ENCODE measurements around the gene UGT1A7.

GRCh38 chr2:233671290-233672161 is 10.2 kb upstream of the UGT1A7 start, which contains the start of gene UGT1A9:
- TF ChIP-seq, protein P1, sequence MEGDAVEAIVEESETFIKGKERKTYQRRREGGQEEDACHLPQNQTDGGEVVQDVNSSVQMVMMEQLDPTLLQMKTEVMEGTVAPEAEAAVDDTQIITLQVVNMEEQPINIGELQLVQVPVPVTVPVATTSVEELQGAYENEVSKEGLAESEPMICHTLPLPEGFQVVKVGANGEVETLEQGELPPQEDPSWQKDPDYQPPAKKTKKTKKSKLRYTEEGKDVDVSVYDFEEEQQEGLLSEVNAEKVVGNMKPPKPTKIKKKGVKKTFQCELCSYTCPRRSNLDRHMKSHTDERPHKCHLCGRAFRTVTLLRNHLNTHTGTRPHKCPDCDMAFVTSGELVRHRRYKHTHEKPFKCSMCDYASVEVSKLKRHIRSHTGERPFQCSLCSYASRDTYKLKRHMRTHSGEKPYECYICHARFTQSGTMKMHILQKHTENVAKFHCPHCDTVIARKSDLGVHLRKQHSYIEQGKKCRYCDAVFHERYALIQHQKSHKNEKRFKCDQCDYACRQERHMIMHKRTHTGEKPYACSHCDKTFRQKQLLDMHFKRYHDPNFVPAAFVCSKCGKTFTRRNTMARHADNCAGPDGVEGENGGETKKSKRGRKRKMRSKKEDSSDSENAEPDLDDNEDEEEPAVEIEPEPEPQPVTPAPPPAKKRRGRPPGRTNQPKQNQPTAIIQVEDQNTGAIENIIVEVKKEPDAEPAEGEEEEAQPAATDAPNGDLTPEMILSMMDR (IDR thresholded peaks at IDR 0.05; ENCODE audit: low read depth, low read length) = no peak
- no peak for TF ChIP-seq EZH2phosphoT487 (IDR thresholded peaks at IDR 0.05; ENCODE audit: low read depth)
